H1 (cell line): ENCODE data around the gene TMEM225B.

Experiments used
- CHD1 ChIP-seq: IDR thresholded peaks from 2 replicates; pipeline ENCODE4 v1.6.1; 2012; ENCODE audit warnings: low read depth, low read length, improper control_type of control experiment
- CTCF ChIP-seq, 3 experiments: IDR thresholded peaks; 1 replicate in 2 of 3; 2 replicates in 1 of 3; pipeline versions ENCODE4 v1.5.1 to v1.6.1; 2011; ENCODE audit warnings: low read length in 3 of 3, mild to moderate bottlenecking in 3 of 3, inconsistent platforms in 2 of 3, low read depth in 1 of 3, moderate library complexity in 1 of 3; ENCODE audit not compliant: insufficient read depth in 1 of 3; ENCODE audit errors: control extremely low read depth in 1 of 3
- EP300 ChIP-seq, 2 experiments: IDR thresholded peaks; 1 replicate in 1 of 2; 2 replicates in 1 of 2; pipeline ENCODE4 v1.6.1; 2011 to 2012; ENCODE audit warnings: low read depth in 2 of 2, low read length in 2 of 2, mild to moderate bottlenecking in 2 of 2, borderline replicate concordance in 1 of 2, inconsistent platforms in 1 of 2, moderate library complexity in 1 of 2
- KDM1A ChIP-seq: fragments of 200-600, 300-600 bp; sonication (generic); IDR thresholded peaks from 2 replicates; pipeline ENCODE4 v1.7.1; 2016; ENCODE audit warnings: mild to moderate bottlenecking, low read length, borderline replicate concordance
- KDM5A ChIP-seq: fragments of 200-600 bp; IDR thresholded peaks from 2 replicates; pipeline ENCODE4 v1.7.1; 2012; ENCODE audit warnings: mild to moderate bottlenecking, low read length, inconsistent platforms, mixed read lengths
- POLR2A ChIP-seq, 2 experiments: IDR thresholded peaks; 1 replicate in 1 of 2; 2 replicates in 1 of 2; pipeline ENCODE4 v1.6.1; 2011; ENCODE audit warnings: low read depth in 2 of 2, low read length in 2 of 2, mild to moderate bottlenecking in 2 of 2; ENCODE audit errors: control extremely low read depth in 1 of 2
- POLR2AphosphoS5 ChIP-seq: IDR thresholded peaks from 2 replicates; pipeline ENCODE4 v1.6.1; 2011; ENCODE audit warnings: low read depth, low read length
- RAD21 ChIP-seq, 2 experiments: IDR thresholded peaks in 1 of 2; conservative IDR thresholded peaks in 1 of 2; 2 replicates each; pipeline ENCODE4 v1.6.1; 2011; ENCODE audit warnings: low read depth in 2 of 2, low read length in 2 of 2, improper control_type of control experiment in 1 of 2, inconsistent platforms in 1 of 2, mild to moderate bottlenecking in 1 of 2, moderate library complexity in 1 of 2
- SUZ12 ChIP-seq: fragments of 200-600 bp; sonication (generic); IDR thresholded peaks from 2 replicates; pipeline ENCODE4 v1.6.1; 2012; ENCODE audit warnings: mild to moderate bottlenecking, inconsistent platforms, low read length, moderate library complexity, mixed read lengths
- TCF12 ChIP-seq: IDR thresholded peaks from 2 replicates; pipeline ENCODE4 v1.6.1; 2011; ENCODE audit warnings: low read depth, mild to moderate bottlenecking, low read length
- TEAD4 ChIP-seq: IDR thresholded peaks from 2 replicates; pipeline ENCODE4 v1.6.1; 2012; ENCODE audit warnings: low read depth, low read length, inconsistent platforms, mixed read lengths
- TF ChIP-seq, protein P1 (sequence below): IDR thresholded peaks from 2 replicates; pipeline ENCODE4 v1.6.1; 2011; ENCODE audit warnings: low read depth, mild to moderate bottlenecking, low read length; ENCODE audit not compliant: insufficient read depth
- TF ChIP-seq, protein P2 (sequence below): IDR thresholded peaks from 2 replicates; pipeline ENCODE4 v1.6.1; 2011; ENCODE audit warnings: low read length, improper control_type of control experiment

- TF ChIP-seq CTCF (IDR thresholded peaks at IDR 0.05; ENCODE audit: control extremely low read depth in 1 of 3, insufficient read depth in 1 of 3, low read depth in 1 of 3, low read length in 3 of 3) (no peak), KDM1A (no peak), RAD21 (IDR thresholded peaks at IDR 0.05 in 1 of 2, conservative IDR thresholded peaks at IDR 0.05 in 1 of 2; ENCODE audit: low read depth in 2 of 2, low read length in 2 of 2) (no peak), EP300 (IDR thresholded peaks at IDR 0.05; ENCODE audit: borderline replicate concordance in 1 of 2, low read depth in 2 of 2, low read length in 2 of 2) (no peak), SUZ12 (no peak), KDM5A (no peak), TCF12 (no peak), POLR2AphosphoS5 (no peak), CHD1 (no peak), POLR2A (IDR thresholded peaks at IDR 0.05; ENCODE audit: control extremely low read depth in 1 of 2, low read depth in 2 of 2, low read length in 2 of 2) (no peak), TEAD4 (no peak)
- TF ChIP-seq, protein P1, sequence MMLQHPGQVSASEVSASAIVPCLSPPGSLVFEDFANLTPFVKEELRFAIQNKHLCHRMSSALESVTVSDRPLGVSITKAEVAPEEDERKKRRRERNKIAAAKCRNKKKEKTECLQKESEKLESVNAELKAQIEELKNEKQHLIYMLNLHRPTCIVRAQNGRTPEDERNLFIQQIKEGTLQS: no peak
- TF ChIP-seq, protein P2, sequence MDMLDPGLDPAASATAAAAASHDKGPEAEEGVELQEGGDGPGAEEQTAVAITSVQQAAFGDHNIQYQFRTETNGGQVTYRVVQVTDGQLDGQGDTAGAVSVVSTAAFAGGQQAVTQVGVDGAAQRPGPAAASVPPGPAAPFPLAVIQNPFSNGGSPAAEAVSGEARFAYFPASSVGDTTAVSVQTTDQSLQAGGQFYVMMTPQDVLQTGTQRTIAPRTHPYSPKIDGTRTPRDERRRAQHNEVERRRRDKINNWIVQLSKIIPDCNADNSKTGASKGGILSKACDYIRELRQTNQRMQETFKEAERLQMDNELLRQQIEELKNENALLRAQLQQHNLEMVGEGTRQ: no peak
Measured at GRCh38 chr7:99607548-99607947, 9.5 kb downstream of the TMEM225B start.
